ENCODE measurements around the gene APC2. TPM values are rescaled to one million over a fixed set of nuclear protein-coding genes. Genes with fewer than 3 reads are reported as not detected.
"Not testable (repeated sequence)": the region's sequence is repeated elsewhere in the genome, so short reads cannot be mapped to it uniquely, and the experiment has no call there.

The APC2 gene
- total RNA-seq, 1 donor from 2014 or later: 0.26 TPM

GRCh38 chr19:1429750-1430149 lies 20.2 kb upstream of the APC2 start:
- no peak for DNase-seq (ENCODE audit: low read depth, low spot score)

DNA sequence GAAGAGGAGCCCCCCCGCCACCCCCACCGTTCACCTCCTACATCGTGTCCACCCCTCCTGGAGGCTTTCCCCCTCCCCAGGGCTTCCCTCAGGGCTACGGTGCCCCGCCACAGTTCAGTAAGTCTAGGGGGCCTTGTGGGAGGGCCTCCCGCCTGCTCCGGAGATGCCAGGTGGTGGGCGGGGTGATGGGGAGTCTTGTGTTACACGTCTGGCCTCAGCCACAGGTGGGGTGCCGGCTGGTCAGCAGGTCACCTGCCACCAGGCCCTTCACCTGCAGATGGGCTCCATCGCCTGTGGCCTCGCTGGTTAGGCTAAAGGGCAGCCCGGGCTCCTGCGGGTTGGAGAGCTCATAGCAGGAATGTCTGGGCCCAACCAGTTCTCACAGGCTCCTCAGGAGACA lies 19.7 kb upstream of the APC2 start:
- DNase-seq (ENCODE audit: low read depth, low spot score): no peak

DNA sequence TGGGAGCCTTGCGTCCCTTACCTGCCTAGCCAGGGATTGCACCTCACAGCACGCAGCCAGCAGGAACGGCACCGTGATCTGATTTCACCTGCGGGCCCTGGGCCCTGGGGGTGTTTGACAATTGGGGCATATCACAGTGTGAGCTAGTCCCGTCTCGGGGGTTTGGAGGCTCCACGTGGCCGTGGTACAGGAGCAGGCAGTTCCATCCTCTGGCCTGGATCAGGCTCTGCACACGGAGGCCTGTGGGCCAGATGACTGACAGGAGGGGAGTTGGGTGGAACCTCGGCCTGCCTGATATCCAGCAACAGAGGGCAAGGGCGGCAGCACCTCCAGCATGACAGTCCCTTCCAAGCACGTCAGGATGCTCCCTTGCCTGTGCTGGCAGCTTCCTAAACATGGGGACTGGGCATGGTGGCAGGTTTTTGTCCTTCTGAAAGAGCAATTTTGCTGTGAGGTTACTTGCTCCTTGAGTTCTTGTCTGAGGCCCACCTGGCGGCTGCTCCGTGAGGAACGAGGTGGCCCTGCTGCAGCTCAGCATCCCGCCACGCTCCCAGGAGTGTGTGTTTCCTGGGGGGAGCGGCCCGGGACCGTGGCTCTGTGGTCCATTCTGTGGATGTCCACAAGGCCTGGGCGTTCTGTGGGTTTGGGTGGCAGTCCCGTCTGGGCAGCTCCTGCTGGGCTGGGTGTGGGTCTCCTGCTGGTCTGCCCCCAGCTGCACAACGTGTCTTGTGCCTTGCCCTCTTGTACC lies 18.0 kb upstream of the APC2 start:
- DNase-seq (ENCODE audit: low read depth, low spot score): no peak

DNA sequence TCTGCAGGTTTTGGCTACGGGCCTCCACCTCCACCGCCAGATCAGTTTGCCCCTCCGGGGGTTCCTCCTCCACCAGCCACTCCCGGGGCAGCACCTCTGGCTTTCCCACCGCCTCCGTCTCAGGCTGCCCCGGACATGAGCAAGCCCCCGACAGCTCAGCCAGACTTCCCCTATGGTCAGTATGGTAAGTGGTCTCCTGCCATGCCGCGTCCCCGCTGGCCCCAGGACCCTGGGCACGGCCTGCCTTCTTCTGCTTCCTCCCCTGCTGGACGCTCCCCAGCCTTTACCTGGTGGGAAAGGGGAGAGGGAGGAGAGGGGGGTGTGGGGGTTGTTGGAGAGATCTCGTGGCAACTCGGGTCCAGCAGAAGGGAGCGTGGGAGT lies 17.4 kb upstream of the APC2 start:
- no peak for DNase-seq (ENCODE audit: low read depth, low spot score)

GRCh38 chr19:1433119-1434039 lies 16.5 kb upstream of the APC2 start:
- no peak for DNase-seq (ENCODE audit: low read depth, low spot score)

DNA sequence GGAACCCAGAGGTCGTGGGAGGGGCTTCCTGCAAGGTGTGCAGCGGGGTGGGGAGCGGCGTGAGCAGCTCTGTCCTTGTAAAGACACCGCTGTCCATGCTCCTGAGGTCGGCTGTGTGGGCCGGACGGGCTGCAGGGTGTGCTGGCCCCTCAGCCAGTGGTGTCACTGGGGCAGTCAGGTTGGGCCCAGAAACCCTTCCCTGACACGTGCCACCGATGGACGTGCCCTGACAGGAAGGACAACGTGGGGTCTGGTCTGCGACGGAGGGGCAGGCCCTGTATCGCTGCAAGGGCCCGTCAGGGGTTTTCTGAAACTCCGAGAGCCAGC lies 15.9 kb upstream of the APC2 start:
- no peak for DNase-seq (ENCODE audit: low read depth, low spot score)

DNA sequence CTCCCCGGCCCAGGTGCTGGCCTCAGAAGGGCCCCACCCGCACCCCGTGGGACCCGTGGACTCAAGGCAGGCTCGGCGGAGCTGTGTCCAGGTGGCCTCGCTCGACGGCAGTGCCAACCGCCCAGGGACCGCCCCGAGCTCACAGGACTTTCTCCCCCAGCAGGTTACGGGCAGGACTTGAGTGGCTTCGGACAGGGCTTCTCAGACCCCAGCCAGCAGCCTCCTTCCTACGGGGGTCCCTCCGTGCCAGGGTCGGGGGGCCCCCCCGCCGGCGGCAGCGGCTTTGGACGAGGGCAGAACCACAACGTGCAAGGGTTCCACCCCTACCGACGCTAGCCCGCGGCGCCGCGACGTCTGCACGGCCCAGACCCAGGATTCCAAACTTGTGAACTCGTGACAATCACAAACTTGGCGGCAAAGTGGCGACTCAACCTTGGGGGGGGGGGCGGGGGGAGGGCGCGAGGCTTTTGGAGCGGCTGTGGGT lies 15.3 kb upstream of the APC2 start:
- DNase-seq (ENCODE audit: low read depth, low spot score): no peak

- DNase-seq (ENCODE audit: low read depth, low spot score): no peak
Observed at GRCh38 chr19:1435378-1435989, 14.4 kb upstream of the APC2 start.

- DNase-seq (ENCODE audit: low read depth, low spot score): no peak
Observed at GRCh38 chr19:1437609-1438008, 12.3 kb upstream of the APC2 start.

DNA sequence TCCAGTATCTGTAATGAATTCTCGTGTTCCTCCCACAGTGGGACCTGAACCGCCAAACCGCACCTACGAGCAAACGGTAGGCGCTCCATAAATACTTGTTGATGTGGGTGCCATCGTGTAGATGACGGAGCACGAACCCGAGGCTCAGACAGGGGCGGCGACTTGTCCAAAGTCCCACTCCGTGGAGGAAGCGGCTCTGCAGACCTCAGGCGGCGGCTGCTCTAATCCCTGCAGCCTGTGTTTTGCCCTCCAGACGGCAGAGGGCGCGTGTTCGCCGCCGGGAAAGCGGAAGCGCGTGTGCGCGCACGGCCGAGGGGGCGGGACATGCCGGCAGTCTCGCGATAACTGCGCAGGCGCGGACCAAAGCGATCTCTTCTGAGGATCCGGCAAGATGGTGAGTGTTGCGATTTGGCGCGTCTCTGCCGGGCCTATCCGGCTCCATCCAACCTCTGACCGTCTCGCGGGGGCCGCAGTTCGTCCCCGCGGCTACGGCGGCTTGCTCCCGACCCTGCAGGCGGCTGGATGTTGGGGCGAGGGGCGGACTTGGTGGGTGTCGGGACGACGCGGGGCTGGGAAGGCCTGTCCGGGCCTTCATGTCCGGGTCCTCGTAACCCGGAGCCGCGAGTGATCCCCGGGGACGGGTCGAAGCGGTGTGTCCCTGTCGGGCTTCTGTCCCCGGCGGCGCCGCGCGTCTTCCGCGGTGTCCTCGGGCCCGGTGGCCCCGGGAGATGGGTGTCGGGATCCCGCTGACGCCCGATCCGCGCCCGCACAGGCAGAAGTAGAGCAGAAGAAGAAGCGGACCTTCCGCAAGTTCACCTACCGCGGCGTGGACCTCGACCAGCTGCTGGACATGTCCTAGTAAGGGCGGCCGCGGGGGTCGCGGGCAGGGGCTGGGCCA lies 11.6 kb upstream of the APC2 start, which contains the start of gene RPS15:
Gene RPS15 (plus strand): TSS at position 362 of the 898 bp plus-strand sequence. CDS start 30 bp downstream, at position 392.
- peak; percentile 77 for DNase-seq (ENCODE audit: low read depth, low spot score)

DNA sequence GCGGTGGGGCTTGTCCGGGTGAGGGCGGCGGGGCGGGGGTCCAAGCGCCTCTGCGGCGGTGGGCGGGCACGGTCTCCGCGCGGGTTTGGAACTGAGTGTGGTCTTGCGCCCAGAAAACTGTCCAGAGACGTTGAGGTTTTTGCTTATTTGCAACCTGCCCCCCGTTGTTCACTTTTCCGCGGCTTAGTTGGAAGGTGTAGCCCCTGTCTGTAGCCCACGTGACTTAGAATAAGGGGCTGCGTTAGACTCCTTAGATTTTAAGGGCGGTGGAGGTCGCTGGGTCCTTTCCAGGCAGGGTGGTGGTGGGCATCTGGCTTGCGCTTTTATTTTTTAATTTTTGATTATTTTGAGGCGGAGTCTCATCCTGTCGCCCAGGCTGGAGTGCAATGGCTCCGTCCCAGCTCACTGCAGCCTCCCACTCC lies 11.0 kb upstream of the APC2 start:
- DNase-seq (ENCODE audit: low read depth, low spot score): no peak

DNA sequence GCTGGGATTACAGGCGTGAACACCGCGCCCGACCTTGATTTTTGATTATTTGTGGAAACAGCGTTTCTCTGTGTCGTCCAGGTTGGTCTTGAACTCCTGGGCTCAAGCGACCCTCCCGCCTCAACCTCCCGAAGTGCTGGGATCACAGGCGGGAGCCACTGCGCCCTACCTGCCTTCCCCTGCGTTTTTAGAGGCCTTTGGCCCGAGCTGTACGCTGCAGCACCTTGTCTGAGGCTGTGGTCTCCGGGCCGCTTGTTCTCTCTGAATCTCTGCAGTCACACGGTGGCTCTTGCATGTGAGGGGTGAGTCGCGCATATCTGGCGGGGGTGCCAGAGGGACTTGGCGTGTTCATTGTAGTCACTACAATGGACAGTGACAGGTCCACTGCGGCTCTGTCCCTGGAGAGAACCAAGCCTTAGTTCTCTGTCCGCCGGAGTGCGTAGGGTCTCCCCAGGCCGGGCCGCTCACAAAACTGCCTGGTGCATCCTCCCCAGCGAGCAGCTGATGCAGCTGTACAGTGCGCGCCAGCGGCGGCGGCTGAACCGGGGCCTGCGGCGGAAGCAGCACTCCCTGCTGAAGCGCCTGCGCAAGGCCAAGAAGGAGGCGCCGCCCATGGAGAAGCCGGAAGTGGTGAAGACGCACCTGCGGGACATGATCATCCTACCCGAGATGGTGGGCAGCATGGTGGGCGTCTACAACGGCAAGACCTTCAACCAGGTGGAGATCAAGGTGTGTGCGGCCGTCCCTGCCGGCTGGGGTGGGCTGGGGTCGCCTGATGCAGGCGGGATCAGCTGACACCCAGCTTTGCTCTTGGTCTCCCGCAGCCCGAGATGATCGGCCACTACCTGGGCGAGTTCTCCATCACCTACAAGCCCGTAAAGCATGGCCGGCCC lies 10.2 kb upstream of the APC2 start:
- not testable (repeated sequence) for DNase-seq (ENCODE audit: low read depth, low spot score)

GRCh38 chr19:1440418-1440801 lies 9.5 kb upstream of the APC2 start:
- no peak for DNase-seq (ENCODE audit: low read depth, low spot score)

DNA sequence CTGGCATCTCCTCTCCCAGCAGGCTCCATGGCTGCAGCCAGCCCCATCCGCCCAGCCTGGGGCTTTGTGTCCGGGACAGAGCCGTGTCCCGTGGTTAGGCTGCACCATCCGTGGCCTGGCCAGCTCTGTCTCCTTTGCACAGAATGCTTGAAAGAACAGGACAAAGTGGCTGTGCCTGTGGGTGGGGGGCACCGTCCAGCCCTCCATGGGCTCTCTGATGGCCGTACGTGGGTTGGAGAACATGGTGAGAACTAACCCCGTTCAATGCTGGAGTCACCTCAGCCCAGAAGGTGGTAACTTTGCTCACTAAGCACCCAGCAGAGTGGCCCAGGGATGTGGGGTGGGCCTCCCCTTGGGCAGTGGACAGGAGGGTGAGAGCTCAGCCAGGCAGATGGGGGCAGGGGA lies 8.9 kb upstream of the APC2 start:
- no peak for DNase-seq (ENCODE audit: low read depth, low spot score)

- DNase-seq (ENCODE audit: low read depth, low spot score): no peak
Observed at GRCh38 chr19:1441677-1442438, 8.1 kb upstream of the APC2 start.

- no peak for DNase-seq (ENCODE audit: low read depth, low spot score)
Observed at GRCh38 chr19:1445185-1445931, 4.6 kb upstream of the APC2 start.

GRCh38 chr19:1445932-1446712 lies 3.8 kb upstream of the APC2 start:
- no peak for DNase-seq (ENCODE audit: low read depth, low spot score)

Data from pulmonary artery endothelial cell (primary cell).